Smooth muscle cell (in vitro differentiated cells): ENCODE data around the gene RAP1GDS1. TPM values are rescaled to one million over a fixed set of nuclear protein-coding genes. Genes with fewer than 3 reads are reported as not detected.

Source experiments
- DNase-seq: peaks from one replicate; lab custom pipeline; 2025; ENCODE audit not compliant: unreplicated experiment; lab: John Stamatoyannopoulos, UW
- H2AFZ ChIP-seq: fragments of 200-600 bp; sonication (generic); 2 replicates; pipeline ENCODE4 v1.6.0; 2016; ENCODE audit warnings: antibody characterized with exemption, low read depth, mild to moderate bottlenecking
- H3F3A ChIP-seq: fragments of 200-600 bp; sonication (generic); 2 replicates; pipeline ENCODE4 v1.6.0; 2017; ENCODE audit warnings: antibody characterized with exemption, low read depth
- H3K27ac ChIP-seq: fragments of 200-600 bp; sonication (generic); 2 replicates; pipeline ENCODE4 v1.5.1; 2016; ENCODE audit warnings: low read depth, mild to moderate bottlenecking
- H3K27me3 ChIP-seq: fragments of 200-600 bp; sonication (generic); 2 replicates; pipeline ENCODE4 v1.6.1; 2016; ENCODE audit warnings: low read depth, mild to moderate bottlenecking
- H3K36me3 ChIP-seq: fragments of 200-600 bp; sonication (generic); 2 replicates; pipeline ENCODE4 v1.5.1; 2016; ENCODE audit warnings: low read depth
- H3K4me1 ChIP-seq: fragments of 200-600 bp; sonication (generic); 2 replicates; pipeline ENCODE4 v1.5.1; 2016; ENCODE audit warnings: low read depth
- H3K4me2 ChIP-seq: fragments of 200-600 bp; sonication (generic); 2 replicates; pipeline ENCODE4 v1.6.0; 2016; ENCODE audit warnings: mild to moderate bottlenecking
- H3K4me3 ChIP-seq: fragments of 200-600 bp; sonication (generic); 2 replicates; pipeline ENCODE4 v1.5.1; 2016; ENCODE audit warnings: mild to moderate bottlenecking
- H3K79me2 ChIP-seq: fragments of 200-600 bp; sonication (generic); 2 replicates; pipeline ENCODE4 v1.6.0; 2016; ENCODE audit warnings: low read depth, mild to moderate bottlenecking
- H3K9ac ChIP-seq: fragments of 200-600 bp; sonication (generic); 2 replicates; pipeline ENCODE4 v1.6.0; 2016; ENCODE audit warnings: low read depth
- H3K9me3 ChIP-seq: fragments of 200-600 bp; sonication (generic); replicated peaks from 2 replicates; pipeline ENCODE4 v1.5.1; 2016; ENCODE audit warnings: low read depth
- H4K20me1 ChIP-seq: fragments of 200-600 bp; sonication (generic); 2 replicates; pipeline ENCODE4 v1.6.0; 2016; ENCODE audit warnings: low read depth
- CTCF ChIP-seq: fragments of 200-600 bp; sonication (generic); IDR thresholded peaks from 2 replicates; pipeline ENCODE4 v1.5.1; 2017; ENCODE audit warnings: borderline replicate concordance, mild to moderate bottlenecking, antibody characterized with exemption; ENCODE audit not compliant: insufficient read depth, poor library complexity, severe bottlenecking
- WGBS: methylation state at CpG from one replicate; pipeline ENCODE4 v1.1.7; 2016; ENCODE audit warnings: low lambda C conversion rate; 5-methylcytosine and 5-hydroxymethylcytosine counted together
- polyA plus RNA-seq: library from polyadenylated mRNA; unstranded; fragments of >200 nt; fragmentation: Nextera tagmentation; extraction: Ambion mirVana; gene quantifications from 2 replicates; pipeline ENCODE4 v1.2.1, GENCODE V29; 2016
- total RNA-seq: library from RNA; depleted of rRNA; stranded (reverse); fragments of >200 nt; gene quantifications from 2 replicates; pipeline ENCODE4 v1.2.3, GENCODE V29; 2014

The RAP1GDS1 gene
- total and polyA plus RNA-seq, 2 experiments from 2014 or later, result 28.4 to 67.9 TPM

GRCh38 chr4:98421111-98421510, 159.9 kb downstream of the RAP1GDS1 start:
- Histone ChIP-seq H3K4me1 (no peaks in the 10 kb centered on the region), H3K79me2 (no peaks in the 10 kb centered on the region), H3K36me3 (peaks cover 23% of the 10 kb centered on the region), H3K4me3 (no peak overlapping the region), H4K20me1 (no peaks in the 10 kb centered on the region), H3K27me3 (no peaks in the 10 kb centered on the region), H3K9me3 (no peaks in the 10 kb centered on the region), H3K27ac (no peak overlapping the region), H2AFZ (no peak overlapping the region), H3F3A (no peaks in the 10 kb centered on the region), H3K4me2 (no peak overlapping the region), H3K9ac (no peak overlapping the region)
- TF ChIP-seq CTCF, result no peak
- WGBS, result 50% methylated on average over 5 of the region's 5 CpGs
- no peak for DNase-seq

GRCh38 chr4:98423009-98423408, 161.8 kb downstream of the RAP1GDS1 start:
- no peaks in the 10 kb centered on the region for H4K20me1 ChIP-seq
- no peak overlapping the region for H2AFZ ChIP-seq
- H3F3A ChIP-seq, result no peaks in the 10 kb centered on the region
- H3K9me3 ChIP-seq, result no peaks in the 10 kb centered on the region
- no peak overlapping the region for H3K4me2 ChIP-seq
- peaks cover 18% of the 10 kb centered on the region for H3K36me3 ChIP-seq
- H3K4me3 ChIP-seq, result no peak overlapping the region
- no peaks in the 10 kb centered on the region for H3K27me3 ChIP-seq
- WGBS, result over 99% methylated on average over 4 of the region's 4 CpGs
- no peaks in the 10 kb centered on the region for H3K4me1 ChIP-seq
- no peak overlapping the region for H3K27ac ChIP-seq
- H3K9ac ChIP-seq, result no peak overlapping the region
- no peaks in the 10 kb centered on the region for H3K79me2 ChIP-seq
- TF ChIP-seq CTCF, result no peak
- DNase-seq, result no peak

GRCh38 chr4:98430708-98431403, 169.7 kb downstream of the RAP1GDS1 start:
- Histone ChIP-seq H3K27me3 (no peaks in the 10 kb centered on the region), H3K79me2 (no peaks in the 10 kb centered on the region), H3K4me1 (no peaks in the 10 kb centered on the region), H3K4me3 (no peak overlapping the region), H4K20me1 (no peaks in the 10 kb centered on the region), H2AFZ (no peak overlapping the region), H3K9ac (no peak overlapping the region), H3K4me2 (peak overlapping the region; percentile 17), H3K9me3 (no peaks in the 10 kb centered on the region), H3K27ac (peak overlapping the region; percentile 78), H3F3A (no peaks in the 10 kb centered on the region), H3K36me3 (peaks cover 3% of the 10 kb centered on the region)
- no peak for TF ChIP-seq CTCF
- WGBS, result 27% methylated on average over 4 of the region's 4 CpGs
- no peak for DNase-seq

GRCh38 chr4:98433691-98434090, 172.5 kb downstream of the RAP1GDS1 start:
- 90% methylated on average over 1 of the region's 1 CpG for WGBS
- no peaks in the 10 kb centered on the region for H3K79me2 ChIP-seq
- H4K20me1 ChIP-seq, result no peaks in the 10 kb centered on the region
- no peak overlapping the region for H3K27ac ChIP-seq
- no peak for DNase-seq
- H3K4me1 ChIP-seq, result no peaks in the 10 kb centered on the region
- no peak overlapping the region for H2AFZ ChIP-seq
- H3K4me2 ChIP-seq, result no peak overlapping the region
- no peak overlapping the region for H3K4me3 ChIP-seq
- H3F3A ChIP-seq, result no peaks in the 10 kb centered on the region
- no peak for TF ChIP-seq CTCF
- no peaks in the 10 kb centered on the region for H3K36me3 ChIP-seq
- H3K27me3 ChIP-seq, result no peaks in the 10 kb centered on the region
- no peaks in the 10 kb centered on the region for H3K9me3 ChIP-seq
- H3K9ac ChIP-seq, result no peak overlapping the region
